ENCODE measurements around the gene AVPR2.

The AVPR2 gene

DNA sequence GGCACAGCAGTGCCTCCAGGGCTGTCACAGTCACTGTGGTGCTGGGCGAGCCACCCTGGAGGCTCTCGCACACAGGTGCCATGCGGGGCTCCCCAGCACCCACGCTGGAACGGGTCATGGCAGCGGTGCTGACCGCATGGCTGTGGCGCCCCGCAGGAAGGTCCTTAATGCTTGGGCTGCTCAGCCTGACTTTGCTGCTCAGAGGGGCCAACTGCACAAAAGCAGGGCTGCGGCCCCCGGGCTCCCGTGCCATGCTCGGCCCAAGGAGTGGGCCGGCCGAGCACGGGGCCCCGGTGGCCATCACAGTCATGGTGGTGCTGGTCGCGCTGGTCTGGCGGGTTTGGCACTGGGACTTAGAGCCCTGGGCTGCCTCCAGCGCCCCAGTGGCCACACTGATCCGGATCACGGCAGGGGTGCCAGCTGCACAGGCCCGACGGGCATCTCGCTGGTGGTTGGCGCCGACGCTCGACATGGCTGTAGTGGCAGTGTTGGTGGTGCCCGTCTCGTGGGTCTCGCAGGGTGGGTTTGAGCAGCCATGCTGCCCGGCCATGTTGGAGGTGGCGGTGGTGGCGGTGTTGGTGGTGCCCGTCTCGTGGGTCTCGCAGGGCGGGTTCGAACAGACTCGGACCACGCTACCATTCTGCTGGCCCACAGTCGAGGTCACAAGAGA is 50.2 kb downstream of the AVPR2 start:
- no peak for DNase-seq

DNA sequence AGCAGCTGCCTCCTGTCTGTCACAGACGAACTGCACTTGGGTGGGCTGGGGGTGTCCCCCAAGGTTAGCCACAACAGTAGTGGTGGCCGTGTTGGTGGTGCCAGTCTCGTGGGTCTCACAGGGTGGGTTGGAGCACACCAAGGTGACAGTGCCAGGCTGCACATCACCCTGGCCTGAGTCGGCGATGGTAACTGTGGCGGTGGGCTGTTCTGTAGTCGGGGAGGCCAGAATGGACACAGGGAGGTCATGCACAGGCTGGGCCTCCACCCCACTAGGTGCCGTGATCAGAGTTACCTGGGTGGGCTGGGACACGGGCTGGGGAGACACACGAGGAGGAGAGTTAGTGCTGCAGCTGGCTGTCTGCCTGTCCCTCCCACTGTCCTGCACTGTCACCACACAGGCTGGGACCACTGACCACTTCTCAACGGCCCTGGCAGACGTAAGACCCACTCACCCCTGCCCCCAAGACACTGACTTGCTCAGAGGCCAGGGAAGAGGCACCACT is 50.8 kb downstream of the AVPR2 start:
- no peak for DNase-seq

DNA sequence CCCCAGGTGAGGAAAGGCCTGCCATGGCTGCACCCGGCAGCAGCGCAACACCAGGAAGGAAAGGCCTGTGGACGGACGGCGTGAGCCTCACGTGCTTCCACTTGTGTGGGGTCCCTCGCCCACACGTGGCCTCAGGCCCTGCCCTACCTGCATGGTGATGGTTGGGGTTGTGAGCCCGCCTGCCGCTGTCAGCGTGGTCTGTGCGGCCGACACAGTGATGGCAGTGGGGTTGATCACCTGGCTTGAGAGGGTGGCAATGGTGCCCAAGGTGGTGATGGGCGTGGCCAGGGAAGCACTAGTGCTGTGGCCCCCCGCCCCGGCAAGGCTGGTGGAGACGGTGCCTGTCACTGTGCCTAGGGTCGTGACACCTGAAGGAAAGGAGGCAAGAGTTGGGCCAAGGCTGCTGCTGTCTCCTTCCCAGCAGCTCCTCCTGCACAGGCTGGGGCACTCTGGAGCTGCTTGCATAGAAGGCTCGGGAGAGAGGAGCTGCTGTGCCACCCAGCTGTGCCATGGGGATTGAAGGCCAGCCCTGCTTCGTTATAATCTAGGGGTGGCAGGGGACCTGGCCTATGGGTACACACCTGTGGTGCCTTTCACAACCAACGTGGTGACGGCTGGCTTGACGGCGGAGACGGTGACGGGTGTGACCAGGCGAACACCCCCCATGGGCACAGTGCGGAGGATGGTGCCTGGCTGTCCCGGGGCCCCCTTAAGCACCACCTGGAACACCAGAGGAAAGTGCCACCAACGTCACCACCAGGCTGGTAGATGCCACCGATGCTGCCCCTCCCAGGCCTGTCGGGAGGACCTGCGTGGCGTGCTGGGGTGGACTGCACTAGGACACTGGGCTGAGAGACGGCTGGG is 51.8 kb downstream of the AVPR2 start:
- no peak for DNase-seq
